NCI-H2171 (cell line): ENCODE data around the gene MIPEP.

ENCODE experiments used
- DNase-seq: peaks from one replicate; lab custom pipeline; 2025; lab: John Stamatoyannopoulos, UW

The MIPEP gene

DNA sequence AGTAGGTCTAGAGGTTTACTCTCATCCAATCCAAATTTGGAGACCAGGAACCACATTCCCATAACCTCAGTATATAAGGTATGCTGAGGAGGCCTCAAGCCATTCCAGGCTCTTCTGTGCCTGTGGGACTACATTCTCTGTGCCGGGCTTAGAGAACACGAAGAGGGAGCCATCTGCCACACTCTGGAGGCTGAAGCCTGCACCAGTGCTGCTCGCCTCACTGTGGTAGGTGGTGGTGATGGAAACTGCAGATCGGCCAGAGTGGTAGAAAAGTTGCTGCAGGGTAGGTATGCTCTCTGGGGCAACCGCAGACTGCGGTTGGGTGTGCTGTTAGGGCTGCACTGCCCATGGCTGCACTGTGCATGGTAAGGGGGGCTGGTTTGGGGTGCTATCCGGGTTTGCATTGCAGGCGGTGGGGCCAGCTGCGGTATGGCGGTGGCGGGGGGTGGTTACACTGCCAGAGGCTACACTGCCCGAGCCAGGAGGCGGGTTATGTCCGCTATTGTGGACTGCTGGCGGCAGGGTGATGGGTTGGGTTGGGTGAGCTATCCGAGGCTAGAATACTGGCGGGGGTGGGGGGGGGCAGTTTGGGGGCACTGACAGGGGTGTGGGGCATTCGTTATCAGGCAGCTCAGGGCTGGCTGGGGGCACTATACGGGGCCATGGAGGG lies 174.0 kb downstream of the MIPEP start:
- no peak for DNase-seq

GRCh38 chr13:23714672-23715071 lies 174.5 kb downstream of the MIPEP start:
- DNase-seq: no peak

DNA sequence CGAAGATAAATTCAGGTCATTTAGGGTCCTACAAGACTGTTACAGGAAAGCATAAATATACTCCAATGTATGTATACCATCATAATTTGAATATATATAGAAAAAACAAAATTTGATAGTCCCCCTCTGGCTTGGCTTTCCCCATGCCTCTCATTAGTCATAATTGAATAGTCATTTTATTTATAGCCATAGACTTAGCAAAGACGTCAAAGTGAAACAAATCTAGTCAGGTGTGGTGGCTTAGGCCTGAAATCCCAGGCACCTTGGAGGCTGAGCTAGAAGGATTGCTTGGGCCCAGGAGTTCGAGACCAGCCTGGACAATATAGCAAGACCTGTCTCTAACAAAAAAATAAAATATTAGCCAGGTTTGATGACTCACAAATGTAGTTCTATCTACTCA lies 177.8 kb downstream of the MIPEP start:
- DNase-seq: no peak

- no peak for DNase-seq
Observed at GRCh38 chr13:23710366-23710765, 178.8 kb downstream of the MIPEP start.

DNA sequence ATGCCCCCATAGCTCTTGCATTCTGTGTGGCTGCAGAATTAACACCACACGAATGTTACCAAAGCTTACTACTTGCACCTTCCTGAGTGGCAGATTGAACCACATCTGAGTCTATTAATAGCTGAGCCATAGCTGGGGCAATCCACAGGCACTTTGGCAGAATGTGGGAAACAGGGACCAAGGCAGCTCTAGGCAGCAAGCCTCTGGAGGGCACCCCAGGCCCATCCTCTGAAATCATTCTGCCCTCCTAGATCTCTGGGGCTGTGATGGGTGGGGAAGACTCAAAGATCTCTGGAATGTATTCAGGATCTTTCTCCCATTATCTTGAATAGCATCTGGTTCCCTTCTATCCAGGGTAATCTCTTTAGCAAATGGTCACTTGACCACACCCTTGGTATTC lies 179.7 kb downstream of the MIPEP start:
- no peak for DNase-seq

DNA sequence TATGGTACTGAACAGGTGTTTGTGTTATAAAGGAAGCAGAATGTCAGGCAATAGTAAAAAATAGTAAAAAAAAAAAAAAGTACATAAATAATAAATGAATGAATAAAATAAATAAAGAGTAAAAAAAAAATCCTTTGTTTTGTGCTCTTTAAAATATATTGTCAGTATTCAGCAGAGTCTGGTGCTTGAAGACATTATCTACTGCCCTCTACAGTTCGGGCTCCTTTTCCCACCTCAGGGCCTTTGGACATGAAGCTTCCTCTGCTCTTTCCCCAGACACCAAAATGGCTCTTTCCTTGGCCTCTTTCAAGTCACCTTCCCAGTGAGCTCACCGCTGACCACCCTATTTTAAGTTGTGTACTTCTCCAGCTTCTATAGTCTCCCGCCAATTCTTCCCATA lies 181.5 kb downstream of the MIPEP start:
- DNase-seq: no peak

- no peak for DNase-seq
Observed at GRCh38 chr13:23705583-23705982, 183.6 kb downstream of the MIPEP start.

DNA sequence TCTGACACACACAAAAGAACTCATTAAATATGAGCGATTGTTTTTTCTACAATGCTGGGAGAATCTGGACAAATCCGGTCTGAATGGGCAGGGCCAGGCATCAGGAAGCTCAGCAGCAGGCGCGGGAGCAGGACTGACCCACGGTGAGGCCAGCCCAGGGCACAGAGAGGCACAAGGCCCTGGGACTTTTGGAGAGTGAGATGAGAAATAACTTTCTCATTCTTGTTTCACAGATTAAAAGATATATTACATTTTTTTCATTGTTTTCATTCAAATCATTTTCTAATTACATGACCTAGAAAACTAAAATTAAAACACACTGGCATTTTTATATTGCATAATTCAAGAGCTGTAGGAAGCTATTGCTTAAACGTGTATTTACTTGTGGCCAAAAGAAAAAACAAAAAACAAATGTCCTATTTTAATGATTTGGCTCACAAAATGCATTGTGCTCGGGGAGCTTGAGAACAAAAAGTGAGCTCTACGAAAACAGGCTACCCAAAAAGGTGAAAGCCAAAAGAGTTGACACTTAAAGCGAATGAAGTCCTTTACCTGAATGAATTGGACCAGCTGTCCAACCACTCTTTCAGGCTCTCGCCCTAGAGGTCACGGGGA lies 185.8 kb downstream of the MIPEP start:
- DNase-seq: no peak

DNA sequence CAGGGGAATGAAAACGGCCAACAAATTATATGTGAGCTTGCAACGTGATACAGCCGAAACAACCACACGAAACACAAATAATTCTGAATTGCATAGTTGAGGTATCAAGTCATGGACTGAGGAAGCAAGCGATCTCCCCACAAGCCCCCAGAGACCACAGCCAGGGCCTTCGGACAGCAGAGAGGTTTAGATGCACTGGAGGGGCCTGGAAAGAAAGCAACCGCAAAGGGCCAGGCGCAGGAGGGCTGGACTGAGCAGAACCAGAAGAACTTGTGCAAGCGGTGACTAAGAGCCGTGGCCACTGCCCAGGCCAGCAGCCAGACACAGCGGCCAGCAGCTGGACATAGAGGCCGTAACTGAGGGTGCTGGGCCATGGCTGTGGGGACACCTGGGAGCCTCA lies 187.6 kb downstream of the MIPEP start:
- DNase-seq: no peak

GRCh38 chr13:23701186-23701585 lies 188.0 kb downstream of the MIPEP start:
- DNase-seq: no peak

- no peak for DNase-seq
Observed at GRCh38 chr13:23699271-23699670, 189.9 kb downstream of the MIPEP start.

- DNase-seq: no peak
Observed at GRCh38 chr13:23697772-23698313, 191.4 kb downstream of the MIPEP start.

DNA sequence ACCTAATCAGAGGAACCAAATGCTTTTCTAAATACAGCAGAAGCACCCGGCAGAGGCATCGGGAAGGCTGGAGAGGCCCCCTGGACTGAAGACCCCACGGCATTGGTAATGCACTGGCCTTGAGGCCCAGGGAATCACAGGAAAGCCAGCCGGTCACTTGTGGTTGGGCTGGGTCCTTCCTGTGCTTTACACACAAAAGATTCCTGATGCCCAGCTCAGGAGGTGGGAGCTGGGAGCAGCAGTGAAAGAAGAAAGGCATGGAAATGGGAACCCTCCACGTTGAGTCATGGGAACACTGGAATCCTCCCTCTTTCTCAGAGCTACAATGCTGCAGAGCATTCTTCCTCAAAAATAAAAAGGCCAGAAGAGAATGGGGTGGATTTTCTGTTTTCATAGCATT lies 192.6 kb downstream of the MIPEP start:
- DNase-seq: no peak

GRCh38 chr13:23695711-23696464 lies 193.3 kb downstream of the MIPEP start:
- no peak for DNase-seq

- DNase-seq: no peak
Observed at GRCh38 chr13:23695196-23695595, 194.0 kb downstream of the MIPEP start.

GRCh38 chr13:23692816-23693215 lies 196.4 kb downstream of the MIPEP start:
- DNase-seq: no peak

DNA sequence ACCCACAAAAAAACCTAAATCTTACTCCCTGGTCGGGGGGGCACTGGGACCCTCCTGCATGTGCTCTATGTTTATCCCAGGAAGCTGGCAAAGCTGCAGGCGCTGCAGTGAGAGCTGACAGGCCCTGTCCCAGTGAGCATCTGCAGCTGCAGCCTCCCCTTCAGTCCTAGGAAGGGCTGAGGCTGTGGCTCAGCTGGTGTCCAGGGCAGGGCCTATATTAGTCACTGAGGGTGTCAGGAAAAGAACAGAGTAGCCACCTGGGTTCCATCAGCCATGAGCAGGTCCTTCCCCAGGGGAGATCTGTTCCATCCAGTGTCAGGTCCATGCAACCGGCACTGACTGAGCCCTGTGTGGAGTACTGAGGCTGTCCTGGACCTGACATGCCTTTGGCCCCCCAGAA lies 198.5 kb downstream of the MIPEP start:
- DNase-seq: no peak

- no peak for DNase-seq
Observed at GRCh38 chr13:23688336-23688735, 200.9 kb downstream of the MIPEP start.

DNA sequence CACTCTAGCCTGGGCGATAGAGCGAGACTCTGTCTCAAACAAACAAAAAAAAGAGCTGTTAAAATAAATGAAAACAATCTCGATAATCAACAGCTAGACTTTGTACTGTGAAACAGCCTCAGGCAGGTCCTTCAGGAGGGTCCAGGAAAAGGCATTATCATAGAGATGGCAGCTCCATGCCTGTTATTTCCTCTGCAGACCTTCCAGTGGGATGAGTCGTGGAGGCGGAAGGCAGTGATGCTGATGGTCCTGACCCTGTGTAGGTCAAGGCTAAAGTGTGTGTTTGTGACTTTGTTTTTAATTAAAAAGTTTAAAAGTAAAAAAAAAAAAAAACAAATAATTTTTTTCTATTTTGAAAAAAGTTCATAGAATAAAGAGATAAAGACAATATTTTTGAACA lies 201.6 kb downstream of the MIPEP start:
- no peak for DNase-seq

DNA sequence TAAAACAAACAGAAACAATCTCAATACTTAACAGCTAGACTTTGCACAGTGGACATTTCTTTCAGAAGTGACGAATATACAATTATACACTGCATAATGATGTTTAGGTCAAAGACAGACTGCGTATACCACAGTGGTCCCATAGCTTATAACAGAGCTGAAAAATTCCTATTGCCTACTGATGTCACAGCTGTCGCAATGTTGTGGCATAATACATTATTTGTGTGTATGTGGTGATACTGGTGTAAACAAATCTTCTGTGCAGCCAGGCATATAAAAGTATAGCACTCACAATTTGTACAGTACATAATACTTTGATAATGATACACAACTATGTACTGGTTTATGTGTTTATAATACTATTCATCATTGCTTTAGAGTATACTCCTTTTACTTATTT lies 202.3 kb downstream of the MIPEP start:
- no peak for DNase-seq

DNA sequence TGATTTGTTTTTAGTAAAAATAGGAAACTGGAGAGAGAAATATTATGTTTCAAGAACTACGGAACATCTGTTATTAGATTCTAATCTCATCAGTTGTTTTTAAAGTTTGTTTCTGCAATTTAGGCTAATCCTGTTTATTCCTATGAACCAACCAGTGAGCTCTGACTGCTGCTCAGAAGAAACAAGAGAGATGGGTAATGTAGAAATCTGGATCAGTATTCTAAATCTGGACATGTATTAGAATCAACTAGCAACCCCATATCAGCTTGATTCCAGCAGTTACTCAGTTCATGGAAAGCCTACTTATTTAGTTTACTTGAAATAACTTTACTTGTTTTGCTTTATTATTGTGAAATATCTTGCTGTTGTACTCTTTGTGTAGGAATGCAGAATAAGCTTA lies 203.8 kb downstream of the MIPEP start:
- DNase-seq: no peak

GRCh38 chr13:23684647-23685046 lies 204.6 kb downstream of the MIPEP start:
- DNase-seq: no peak

DNA sequence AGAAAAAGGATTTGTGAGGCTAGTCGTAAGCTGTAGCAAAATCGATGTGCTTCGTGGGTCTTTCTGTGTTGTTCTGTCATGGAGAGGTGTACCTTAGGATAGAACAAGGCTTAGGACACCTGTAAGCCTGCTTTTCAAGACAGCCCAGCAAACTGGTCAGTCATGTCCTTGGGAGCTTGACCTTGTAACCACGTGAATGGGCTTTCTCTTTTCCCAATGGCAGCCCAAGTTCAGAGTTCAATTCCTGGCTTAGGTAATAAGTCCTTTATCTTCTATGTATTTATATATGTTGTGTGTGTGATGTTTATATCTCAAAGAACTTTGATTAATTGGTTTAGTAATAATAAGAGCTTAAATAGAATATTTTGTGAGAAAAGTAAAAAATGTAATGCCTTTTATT lies 206.1 kb downstream of the MIPEP start:
- no peak for DNase-seq
